ENCODE data around the gene HCST. TPM values are rescaled to one million over a fixed set of nuclear protein-coding genes. Genes with fewer than 3 reads are reported as not detected.

The HCST gene
- total RNA-seq, 1 donor from 2014 or later, result 0.41 TPM

Small RNA genes lying within 50 kb of the gene (small RNA-seq; reads per million reads assigned to genes)
- gene RN7SL402P, result not detected

Other genes with a start within 250 kb of the HCST start
- not detected for gene UPK1A, start 236.0 kb upstream of the HCST start, total RNA-seq
- not detected for gene ZBTB32, start 198.0 kb upstream of the HCST start, total RNA-seq
- 3.7 TPM for gene KMT2B, start 184.5 kb upstream of the HCST start, total RNA-seq
- 2.9 TPM for gene IGFLR1, start 160.1 kb upstream of the HCST start, total RNA-seq
- gene U2AF1L4, start 157.1 kb upstream of the HCST start, total RNA-seq, result 9.4 TPM
- 5.7 TPM for gene PSENEN, start 156.9 kb upstream of the HCST start, total RNA-seq
- gene LIN37, start 154.0 kb upstream of the HCST start, total RNA-seq, result 9.0 TPM
- under 0.01 TPM for gene HSPB6, start 145.5 kb upstream of the HCST start, total RNA-seq
- gene PROSER3, start 144.4 kb upstream of the HCST start, total RNA-seq, result 3.3 TPM
- 52.6 TPM for gene ARHGAP33, start 127.0 kb upstream of the HCST start, total RNA-seq
- not detected for gene PRODH2, start 89.7 kb upstream of the HCST start, total RNA-seq
- 1.2 TPM for gene NPHS1, start 50.0 kb upstream of the HCST start, total RNA-seq
- 0.41 TPM for gene KIRREL2, start 45.6 kb upstream of the HCST start, total RNA-seq
- 214 TPM for gene APLP1, start 34.0 kb upstream of the HCST start, total RNA-seq
- gene NFKBID, start 2.0 kb upstream of the HCST start, total RNA-seq, result 2.4 TPM
- gene TYROBP, start 5.8 kb downstream of the HCST start, total RNA-seq, result 2.9 TPM
- 7.7 TPM for gene LRFN3, start 33.8 kb downstream of the HCST start, total RNA-seq
- gene SDHAF1, start 92.7 kb downstream of the HCST start, total RNA-seq, result 13.9 TPM
- gene SYNE4, start 106.3 kb downstream of the HCST start, total RNA-seq, result not detected
- 9.0 TPM for gene ALKBH6, start 111.7 kb downstream of the HCST start, total RNA-seq
- gene CLIP3, start 130.3 kb downstream of the HCST start, total RNA-seq, result 24.9 TPM
- 2.9 TPM for gene THAP8, start 151.8 kb downstream of the HCST start, total RNA-seq
- 0.82 TPM for gene WDR62, start 152.4 kb downstream of the HCST start, total RNA-seq
- gene OVOL3, start 208.6 kb downstream of the HCST start, total RNA-seq, result not detected
- 71.3 TPM for gene POLR2I, start 212.3 kb downstream of the HCST start, total RNA-seq
- 496 TPM for gene TBCB, start 212.9 kb downstream of the HCST start, total RNA-seq
- gene CAPNS1, start 237.5 kb downstream of the HCST start, total RNA-seq, result 98.6 TPM
- gene COX7A1, start 249.9 kb downstream of the HCST start, total RNA-seq, result 1.6 TPM